NCI-H526 (cell line): Measurements from ENCODE around the gene BCAR3.
A peak's percentile ranks its signal among the peaks of the same experiment; 100 is the strongest.

Source experiments
- DNase-seq, 2 experiments: peaks; one replicate each; lab custom pipeline; 2025; lab: John Stamatoyannopoulos, UW

BCAR3 gene

DNA sequence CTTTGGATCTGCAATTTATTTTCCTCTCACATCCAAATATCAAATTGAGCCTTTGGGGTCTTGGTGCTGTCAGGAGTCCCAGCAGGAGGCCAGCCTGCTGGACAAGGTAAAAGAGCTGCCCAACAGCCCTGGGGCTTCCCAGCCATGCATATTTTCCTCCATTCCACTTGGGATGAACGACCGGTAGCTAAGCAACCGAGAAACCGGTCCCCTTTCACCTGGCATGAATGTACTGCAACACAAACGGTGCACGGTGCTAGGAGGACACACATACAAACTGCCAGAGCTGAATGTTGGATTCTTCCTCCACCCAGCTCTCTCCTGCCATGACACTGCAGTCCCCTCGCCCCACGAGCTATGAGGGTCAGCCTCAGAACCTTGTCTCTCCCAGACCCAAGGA lies 42.7 kb downstream of the BCAR3 start:
- DNase-seq, result peak in 1 of 2 experiments; percentile 5

DNA sequence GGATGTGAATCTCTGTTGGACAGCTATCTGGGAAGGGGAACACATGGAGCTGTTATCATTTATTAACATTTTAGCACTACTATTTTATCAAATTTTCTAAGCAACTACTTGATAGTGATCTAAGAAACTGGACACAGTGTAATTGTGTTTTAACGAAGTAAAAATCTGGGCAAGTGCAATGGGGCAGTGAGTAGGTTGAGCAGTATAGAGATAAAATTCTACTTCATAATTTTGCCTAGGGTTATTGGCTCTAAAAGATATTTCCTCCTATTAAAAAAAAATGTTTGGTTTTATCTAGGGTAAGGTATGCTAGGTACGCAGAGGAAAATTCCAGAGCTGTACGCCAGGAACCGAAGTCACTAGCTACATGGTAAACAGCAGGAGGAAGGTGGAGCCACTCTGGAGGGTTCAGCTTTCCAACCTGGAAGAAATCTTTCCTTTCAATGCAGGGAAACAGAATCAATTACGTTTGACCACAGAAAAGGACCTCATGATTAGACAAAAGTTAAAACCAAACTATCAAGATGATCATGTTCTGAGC lies 43.3 kb downstream of the BCAR3 start:
- no peak for DNase-seq

DNA sequence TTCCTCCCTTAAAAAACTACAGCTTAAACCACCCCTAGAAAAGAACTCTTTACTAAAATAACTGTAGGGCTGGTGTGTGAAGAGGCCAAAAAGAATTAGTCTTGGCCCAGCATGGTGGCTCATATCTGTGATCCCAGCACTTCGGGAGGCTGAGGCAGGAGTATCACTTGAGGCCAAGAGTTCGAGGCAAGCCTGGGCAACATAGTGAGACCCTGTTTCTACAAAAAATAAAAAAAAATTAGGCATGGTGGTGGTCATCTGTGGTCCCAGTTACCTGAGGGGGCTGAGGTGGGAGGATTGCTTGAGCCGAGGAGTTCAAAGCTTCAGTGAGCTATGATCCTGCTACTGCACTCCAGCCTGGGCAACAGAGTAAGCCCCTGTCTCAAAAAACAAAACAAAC lies 44.9 kb downstream of the BCAR3 start:
- no peak for DNase-seq

DNA sequence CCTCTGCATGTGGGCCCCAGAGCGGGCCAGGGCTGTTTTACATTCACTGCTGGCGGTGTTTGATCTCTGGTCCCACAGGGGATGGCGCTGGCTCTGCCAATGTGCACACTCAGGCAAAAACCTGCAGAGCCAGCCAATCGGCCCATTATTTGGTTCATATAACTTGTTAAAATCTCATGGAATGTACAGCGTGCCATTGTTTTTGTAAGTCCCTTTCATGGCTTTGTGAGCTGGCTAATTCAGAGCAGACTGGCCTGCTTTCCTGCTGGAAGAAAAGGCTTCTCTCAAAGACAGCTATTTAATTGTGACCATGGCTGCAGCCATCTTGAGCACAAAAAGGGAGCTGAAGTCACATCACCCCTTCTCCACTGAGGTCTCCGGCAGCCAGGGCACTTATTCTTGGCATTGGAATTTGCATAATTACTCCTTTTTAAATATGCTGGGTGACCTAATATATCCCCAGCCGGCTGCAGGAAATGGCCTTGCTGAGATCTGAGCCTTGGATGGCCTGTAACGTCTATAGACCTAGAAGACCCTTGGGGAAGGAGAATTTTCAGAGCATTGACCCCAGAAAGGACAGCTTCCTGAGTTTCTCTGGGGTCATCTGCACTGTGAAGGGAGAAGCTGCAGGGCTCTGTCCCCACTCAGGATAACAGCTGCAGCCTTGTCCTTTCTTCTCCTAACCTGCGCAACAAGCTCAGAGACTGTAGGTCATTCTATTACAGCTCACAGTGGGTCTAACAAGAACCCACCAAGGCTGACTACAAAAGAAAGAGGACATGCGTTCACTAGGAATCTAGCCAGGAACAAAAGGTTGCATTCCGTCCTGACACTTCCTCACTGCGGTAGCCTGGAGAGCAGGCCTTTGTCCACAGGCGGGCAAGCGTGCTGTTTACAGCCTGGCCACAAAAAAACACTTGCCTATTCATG lies 45.8 kb downstream of the BCAR3 start:
- peak in 1 of 2 experiments; percentile 16 for DNase-seq

DNA sequence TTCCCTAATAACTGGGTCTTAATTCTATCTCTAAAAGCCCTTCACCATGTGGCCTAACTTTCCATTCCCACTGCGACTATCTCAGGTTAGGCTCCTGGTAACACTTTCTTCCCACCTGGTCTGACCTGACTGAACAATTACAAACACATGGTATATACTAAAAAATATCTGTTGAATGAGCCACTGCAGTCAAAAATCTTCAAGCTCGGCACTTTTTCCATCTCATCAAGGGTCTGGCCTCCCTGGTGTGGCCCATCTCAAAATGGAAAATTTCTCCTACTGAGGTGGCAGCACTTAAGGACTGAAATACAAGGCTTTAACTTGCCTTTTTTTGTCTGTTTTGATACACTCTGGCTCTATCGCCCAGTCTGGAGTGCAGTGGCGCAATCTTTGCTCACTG lies 48.3 kb downstream of the BCAR3 start:
- DNase-seq, result no peak

DNA sequence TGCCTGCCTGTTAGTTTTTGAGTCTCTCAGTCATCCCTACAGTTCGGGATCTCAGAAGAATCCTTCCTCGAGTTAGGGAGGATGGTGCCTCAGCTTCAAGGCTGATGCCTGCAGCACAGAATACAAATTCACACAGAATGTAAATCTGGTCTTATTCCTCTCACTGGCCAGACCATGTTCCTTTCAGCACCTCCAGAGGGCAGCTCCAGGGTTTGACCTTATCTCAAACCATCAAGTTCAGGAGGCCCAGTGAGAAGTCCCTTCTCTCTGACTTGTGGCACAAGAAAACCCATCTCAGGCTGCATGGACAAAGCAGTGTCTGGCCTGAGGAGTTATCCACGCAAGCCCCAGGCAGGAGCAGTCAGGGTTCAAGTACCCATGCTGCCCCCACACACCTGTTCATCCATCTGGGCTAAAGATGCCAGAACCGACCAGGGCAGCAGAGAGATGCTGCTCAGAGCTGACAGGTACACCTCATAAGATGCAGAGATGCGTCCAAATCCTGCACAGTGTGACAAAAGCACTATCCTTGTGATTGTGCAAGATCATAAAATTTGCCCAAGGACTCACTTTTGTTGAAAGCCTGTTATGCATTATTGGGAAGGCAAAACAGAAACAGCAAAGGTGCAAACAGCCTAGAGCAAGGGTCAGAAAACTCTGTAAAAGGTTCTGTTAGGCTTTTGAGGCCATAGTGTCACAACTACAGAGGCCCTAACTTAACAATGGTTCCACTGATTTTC lies 49.8 kb downstream of the BCAR3 start:
- DNase-seq, result peak in 1 of 2 experiments; percentile 32

DNA sequence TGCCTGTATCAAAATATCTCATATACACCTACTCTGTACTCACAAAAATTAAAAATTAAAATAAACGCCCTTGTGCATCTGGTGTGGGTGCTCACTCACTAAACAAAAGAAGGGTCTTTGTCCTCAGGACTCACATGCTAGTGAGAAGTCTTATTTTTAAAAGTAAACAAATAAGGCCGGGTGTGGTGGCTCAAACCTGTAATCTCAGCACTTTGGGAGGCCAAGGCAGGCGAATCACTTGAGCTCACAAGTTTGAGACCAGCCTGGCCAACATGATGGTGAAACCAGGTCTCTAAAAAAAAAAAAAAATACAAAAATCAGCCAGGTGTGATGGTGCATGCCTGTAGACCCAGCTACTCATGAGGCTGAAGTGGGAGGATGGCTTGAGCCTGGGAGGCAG lies 51.5 kb downstream of the BCAR3 start:
- DNase-seq, result no peak

DNA sequence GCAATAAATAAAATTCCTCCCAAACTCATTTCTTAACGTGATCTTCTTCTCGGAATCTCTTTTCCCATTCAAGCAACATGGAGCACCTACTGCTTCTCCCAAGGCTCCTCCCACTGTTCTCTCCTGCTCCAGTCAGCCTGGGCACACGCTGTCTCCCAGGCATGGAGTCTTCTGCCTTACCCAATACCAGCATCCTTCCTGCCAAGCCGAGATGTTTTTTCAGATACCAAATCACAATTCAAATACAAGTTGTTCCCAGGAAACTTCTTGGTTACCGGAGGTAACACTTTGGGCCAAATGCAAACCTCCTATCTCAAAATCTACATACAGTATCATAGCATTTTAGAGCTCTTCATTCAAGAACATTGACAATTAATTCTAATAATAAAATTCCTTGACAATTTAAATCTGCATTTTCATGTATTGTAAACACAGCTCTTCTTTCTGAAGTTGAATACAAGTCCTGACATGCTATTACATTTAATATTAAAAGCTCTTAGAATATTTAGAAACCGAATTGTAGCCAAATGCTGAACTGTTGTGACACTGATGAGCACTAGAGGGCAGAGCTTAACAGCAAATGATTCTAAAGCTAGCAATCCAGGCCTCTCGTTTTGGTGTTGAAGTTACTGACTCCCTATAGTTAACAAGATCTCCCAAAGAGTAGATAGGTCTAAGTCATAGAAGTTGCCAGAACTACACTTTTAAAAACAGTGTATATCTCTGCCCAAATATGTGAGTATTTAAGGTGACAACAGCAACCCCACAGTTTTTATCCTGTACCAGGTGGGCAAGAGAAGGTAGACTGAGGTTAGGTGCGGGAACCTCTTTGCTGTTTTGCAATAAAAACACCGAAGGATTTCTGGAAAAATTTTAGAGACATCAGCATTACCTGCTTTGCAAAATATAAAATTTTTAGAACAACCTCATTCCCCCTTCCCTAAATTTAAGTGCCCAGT lies 52.3 kb downstream of the BCAR3 start:
- peak; percentile 37 to 77 for DNase-seq

DNA sequence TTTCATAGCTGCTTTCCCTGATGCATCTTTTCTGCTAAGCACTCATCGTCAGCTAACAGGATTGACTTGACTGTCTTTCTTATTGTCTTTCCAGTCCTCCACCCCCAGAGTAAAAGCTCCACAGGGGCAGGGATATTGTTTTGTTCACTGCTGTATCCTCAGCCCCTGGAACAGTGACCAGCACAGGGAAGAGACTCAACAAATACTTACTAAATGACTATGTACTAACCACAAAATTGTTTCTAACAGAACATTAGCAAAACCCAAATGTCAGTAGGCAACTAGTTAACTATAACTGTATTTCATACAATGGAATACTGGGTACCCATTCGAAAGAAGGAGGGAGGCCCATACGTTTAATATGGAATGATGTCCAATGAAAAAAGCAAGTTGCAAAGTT lies 53.0 kb downstream of the BCAR3 start:
- DNase-seq, result no peak

DNA sequence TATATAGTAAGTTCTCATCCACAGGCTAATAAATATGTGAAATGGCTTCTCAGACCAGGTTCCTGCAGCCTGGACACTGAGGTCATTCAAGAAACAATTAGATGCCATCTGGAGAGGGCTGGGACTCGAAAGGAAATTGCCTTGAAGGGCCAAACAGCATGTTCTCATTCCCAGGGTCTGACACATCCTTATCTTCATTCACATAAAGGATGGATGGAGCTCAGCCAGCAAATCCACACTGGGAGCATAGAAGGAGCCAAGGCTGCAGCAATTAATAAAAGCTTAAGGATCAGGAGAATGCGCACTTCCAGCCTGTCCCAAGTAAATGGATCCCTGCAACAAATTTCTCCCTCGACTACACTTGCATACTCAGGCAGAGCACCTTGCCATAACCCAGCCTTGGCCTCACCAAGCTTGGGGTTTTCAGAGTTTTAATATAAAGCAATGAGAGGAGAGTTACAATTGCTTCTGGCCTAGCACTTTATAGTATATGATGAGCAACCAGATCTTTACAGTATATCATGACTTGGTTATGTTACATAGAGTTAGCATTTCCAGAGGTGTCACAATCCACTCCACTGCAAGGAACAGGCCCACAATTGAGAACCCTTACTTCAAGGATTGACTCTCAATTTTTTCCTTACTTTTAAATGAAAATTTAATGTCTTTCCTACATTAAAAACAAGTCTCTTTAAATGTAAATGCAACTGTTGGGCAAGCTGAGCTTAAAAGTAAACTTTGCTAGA lies 55.9 kb downstream of the BCAR3 start:
- no peak for DNase-seq

DNA sequence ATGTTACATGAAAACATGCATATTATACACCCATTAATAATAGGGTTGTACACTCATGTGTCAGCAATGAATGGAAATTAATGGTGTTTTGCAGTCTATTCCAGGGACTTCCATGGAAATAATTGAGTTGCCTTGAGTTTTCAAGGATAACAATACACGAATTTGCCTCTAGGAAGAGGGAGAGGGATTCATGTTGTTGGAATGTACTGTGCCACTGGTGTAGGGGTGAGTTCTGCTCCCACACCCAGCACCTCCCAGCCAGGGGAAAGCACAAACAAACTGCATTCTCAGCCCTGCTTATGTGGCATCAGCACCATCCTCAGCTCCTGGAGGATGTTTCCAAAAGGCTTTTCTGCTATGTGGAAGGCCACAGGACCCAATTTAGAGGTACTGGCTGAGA lies 57.8 kb downstream of the BCAR3 start:
- no peak for DNase-seq

DNA sequence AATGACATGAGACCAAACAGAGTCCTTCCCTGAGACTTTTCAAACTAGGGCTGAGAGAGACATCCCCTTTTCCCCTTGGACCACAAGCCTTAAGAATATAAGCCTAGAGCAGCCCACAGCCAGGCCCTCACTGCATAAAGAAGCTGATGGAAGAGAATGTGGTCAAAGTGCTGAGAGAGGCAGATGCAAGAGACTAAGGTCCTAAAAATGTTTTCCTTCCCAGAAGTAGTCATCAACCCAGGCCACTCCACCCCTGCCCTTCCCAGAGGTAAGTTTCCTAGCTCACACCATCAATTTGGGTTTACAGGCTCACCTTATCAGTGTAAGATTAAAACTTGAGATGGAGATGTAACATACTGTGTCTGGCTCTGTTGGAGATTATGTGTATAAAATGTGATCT lies 58.2 kb downstream of the BCAR3 start:
- DNase-seq, result no peak

DNA sequence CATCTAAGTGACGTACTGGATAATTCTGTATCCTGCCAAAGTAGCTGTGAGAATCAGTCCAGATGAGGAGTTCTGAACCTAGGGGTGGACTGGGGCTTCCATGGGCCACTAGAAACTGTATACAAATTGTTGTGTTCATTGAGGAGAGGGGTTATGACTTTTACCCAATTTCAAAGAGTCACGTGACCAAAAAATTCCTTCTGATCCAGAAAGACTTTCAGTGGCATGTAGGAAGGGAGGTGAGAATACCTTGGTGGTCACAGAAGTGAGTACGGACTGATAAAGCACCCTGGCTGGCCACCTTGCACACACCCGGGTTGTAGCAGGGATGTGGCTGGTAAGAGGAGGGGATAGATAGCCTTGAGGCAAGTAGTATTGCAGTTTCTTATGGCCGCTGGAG lies 60.4 kb downstream of the BCAR3 start:
- DNase-seq, result no peak

DNA sequence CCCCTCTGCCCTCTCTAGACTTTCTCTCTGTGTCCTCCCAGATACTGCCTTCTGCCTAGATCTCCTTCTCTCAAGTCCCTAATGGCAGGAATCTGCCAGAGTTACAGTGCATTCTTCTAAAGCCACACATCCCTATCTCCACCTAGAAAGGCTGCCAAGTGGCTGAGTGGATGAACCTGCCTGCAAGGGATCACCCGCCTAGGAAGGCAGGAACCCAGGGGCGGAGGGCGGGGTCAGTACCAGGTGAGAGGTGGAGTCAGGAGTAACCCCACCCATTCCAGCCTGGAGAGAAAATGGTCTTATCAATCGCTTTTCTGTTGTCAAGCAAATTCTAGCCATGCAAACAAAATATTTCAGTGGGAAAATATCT lies 60.8 kb downstream of the BCAR3 start:
- DNase-seq, result no peak

DNA sequence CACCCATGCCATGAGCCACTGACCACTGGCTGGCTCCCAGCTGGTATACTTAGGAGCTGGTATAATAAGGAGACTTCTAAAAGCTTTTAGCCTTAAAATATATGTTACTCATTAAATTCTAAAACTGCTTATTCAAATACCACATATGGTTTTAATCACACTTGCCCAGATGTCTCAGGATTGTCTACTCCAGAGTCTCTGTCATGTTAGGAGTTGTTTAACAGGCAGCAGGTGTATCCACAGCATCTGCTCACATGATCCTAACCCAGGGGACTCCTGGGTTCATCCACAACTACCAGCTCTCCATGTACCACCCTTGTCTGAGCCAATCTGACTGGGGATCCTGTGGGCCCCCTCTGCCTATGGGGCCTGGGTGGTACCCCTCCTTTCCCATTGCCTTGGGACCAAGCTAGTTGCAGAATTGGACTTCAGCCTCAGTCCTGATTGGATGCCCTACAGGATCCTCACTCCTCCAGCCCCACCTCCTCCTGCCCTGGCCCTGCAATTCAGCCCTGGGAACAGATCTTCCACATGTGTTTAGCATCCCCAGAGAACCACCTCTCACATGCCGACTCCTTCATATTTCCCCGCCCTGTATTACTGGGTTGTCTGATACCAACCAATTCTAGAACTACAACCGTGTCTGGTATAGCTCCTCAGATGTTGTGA lies 61.3 kb downstream of the BCAR3 start:
- no peak for DNase-seq

DNA sequence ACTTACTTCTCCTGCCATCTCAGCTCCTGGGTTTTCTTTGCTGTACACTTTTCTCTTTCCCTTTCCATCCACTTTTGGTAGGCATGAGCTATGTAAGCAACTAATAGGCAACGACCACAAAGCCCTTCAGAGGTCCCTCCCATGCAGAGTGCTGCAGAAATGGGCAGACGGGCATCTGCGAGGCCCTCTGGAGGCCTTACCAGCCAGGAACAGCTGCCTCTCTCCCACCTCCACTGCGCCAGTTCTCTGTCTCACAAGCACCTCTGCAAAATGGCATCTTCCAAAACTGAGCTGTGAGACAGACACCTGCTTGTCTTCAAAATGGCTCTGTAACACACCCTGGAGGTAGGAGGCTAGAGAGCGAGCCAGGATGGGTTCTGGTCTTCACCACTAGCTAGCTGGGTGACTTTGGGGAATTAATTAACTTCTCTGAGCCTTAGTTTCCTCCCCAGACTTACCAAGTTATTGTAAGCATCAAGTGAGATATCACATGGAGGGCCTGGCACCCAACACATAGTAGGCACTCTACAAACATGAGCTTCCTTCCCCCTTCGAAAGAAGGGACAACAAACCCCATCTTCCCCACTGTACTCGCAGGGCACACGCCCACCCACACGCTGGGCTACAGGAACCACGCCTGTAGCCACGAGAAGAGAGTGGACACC lies 62.0 kb downstream of the BCAR3 start:
- peak; percentile 59 to 65 for DNase-seq

DNA sequence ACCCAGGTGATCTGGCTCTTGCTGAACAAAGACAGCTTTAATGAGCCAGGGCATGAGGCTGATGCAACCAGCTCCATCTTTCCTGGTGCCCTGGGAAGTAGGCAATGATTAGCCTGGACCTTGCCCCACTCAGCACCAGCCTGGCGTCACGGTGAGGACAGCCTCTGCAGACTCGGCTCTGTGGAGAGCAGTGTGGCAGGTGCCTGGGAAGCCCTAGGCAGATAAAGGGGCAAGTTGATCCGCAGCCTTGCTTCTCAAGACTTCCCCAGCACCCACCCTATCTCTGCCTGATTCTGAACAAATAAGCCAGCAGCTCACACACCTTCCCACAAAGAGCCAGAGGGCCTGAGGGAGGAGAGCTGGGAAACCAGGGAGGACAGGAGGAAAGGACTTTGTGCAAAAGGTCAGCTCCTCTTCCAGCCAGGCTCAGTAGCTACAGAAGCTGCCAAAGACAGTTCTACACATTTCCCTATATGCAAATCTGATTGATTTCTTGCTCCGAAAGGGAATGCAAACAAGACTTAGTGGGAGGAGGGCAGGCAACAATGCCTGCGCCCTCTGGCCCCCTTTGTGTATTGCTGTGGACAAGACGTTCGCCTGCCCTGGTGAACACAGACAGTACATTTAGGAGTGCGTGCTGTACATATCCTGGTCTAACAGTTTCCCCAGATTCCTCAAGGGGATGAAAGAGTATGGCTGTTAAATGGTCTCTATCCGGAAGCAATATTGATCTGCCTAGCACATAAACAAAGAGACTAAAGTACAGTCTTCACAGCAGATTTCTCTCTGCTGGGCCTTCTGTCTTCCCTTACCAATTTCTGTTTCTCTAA lies 63.8 kb downstream of the BCAR3 start:
- peak; percentile 93 for DNase-seq

DNA sequence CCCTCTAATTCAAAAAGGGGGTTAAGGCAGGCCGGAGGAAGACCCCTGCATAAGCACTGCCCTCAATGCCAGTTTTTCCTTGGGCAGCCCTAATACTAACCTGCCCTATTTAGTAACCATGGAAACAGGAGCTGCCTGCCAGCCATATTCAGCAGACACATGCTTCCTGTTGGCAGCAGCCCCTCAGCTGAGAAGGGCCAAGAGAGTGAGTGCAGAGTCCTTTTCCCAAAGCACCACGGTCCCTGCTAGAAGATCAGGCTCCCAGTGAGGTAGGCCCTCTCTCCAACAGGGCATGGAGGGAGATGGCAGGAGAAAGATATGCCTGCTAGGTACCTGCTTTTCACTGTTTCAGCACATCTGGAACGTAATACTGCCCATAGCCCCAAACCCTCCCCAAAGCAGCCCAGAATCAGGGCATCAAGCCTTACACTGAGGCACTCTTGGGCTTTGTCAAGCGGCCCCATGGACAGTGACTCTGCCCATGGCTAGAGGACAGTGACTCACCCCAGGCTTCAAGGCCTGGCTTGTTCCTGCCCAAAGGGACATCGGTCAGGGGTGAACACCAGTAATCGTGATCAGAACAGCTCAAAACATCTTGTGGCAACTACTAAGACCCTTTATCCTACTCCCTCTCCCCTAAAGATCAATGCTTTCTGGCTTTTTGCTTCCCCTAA lies 64.5 kb downstream of the BCAR3 start:
- DNase-seq, result peak in 1 of 2 experiments; percentile 57
